BE2C (cell line): ENCODE results near the gene DOLPP1.
"Not testable (repeated sequence)": the region's sequence is repeated elsewhere in the genome, so short reads cannot be mapped to it uniquely, and the experiment has no call there.

ENCODE experiments used
- DNase-seq: peaks from one replicate; pipeline ENCODE4 v3.0.0-alpha.2; 2020
- H3K27me3 ChIP-seq: fragments of 250-450 bp; sonication (Bioruptor Pico); 2 replicates; pipeline ENCODE4 v1.5.1; 2020; ENCODE audit warnings: mild to moderate bottlenecking
- H3K36me3 ChIP-seq: fragments of 250-450 bp; sonication (Bioruptor Pico); 2 replicates; pipeline ENCODE4 v1.5.1; 2020; ENCODE audit warnings: mild to moderate bottlenecking
- H3K4me1 ChIP-seq: fragments of 250-450 bp; sonication (Bioruptor Pico); 2 replicates; pipeline ENCODE4 v1.5.1; 2020
- H3K4me3 ChIP-seq: 2 replicates; pipeline ENCODE4 v1.5.1; 2011; ENCODE audit warnings: low read depth, low read length
- H3K9me3 ChIP-seq: fragments of 250-450 bp; sonication (Bioruptor Pico); 2 replicates; pipeline ENCODE4 v1.5.1; 2020
- TF ChIP-seq, protein P1 (sequence below): IDR thresholded peaks from 2 replicates; pipeline ENCODE4 v1.5.1; 2012; ENCODE audit warnings: mild to moderate bottlenecking, low read depth, low read length

Gene DOLPP1

DNA sequence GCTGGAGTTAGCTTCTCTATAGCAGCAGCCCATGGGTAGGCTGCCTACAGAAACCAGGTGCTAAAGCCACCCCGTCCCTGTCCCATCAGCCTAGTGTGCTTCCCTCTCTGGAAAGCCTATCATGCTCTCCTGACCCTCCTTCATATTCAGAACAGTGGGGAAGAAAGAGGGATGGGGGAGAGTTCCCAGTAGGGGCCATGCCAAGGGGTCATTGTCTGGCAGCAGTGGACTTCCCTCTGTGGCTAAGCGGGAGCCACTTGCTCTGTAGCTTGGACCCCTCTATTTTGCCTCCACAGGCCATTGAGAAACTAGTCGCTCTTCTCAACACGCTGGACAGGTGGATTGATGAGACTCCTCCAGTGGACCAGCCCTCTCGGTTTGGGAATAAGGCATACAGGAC is 47.8 kb downstream of the DOLPP1 start:
- DNase-seq = no peak
- peaks cover 15% of the 10 kb centered on the region for H3K4me1 ChIP-seq

DNA sequence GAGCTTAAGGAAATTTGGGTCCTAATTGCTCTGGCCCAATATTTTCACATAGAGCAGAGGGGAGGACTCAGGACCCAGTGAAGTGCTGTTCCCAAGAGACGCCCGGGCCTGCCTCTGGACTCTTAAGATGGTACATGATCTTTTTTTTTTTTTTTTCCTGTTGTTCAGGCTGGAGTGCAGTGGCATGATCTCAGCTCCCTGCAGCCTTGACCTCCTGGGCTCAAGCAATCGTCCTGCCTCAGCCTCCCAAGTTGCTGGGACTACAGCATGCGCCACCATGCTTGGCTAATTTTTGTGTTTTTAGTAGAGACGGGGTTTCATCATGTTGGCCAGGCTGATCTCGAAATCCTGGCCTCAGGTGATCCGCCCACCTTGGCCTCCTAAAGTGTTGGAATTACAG is 49.4 kb downstream of the DOLPP1 start:
- H3K9me3 ChIP-seq, H3K4me3 ChIP-seq, H3K27me3 ChIP-seq, DNase-seq: not testable (repeated sequence)
- Histone ChIP-seq H3K36me3 (peaks cover 43% of the 10 kb centered on the region), H3K4me1 (peaks cover 15% of the 10 kb centered on the region)

More for the DNA sequence above, 47.8 kb downstream of the DOLPP1 start:
- Histone ChIP-seq H3K27me3 (peaks cover 4% of the 10 kb centered on the region; the same call in 1 of the 2 replicates), H3K36me3 (peaks cover 41% of the 10 kb centered on the region), H3K9me3 (no peaks in the 10 kb centered on the region), H3K4me3 (no peak overlapping the region)
- TF ChIP-seq, protein P1, sequence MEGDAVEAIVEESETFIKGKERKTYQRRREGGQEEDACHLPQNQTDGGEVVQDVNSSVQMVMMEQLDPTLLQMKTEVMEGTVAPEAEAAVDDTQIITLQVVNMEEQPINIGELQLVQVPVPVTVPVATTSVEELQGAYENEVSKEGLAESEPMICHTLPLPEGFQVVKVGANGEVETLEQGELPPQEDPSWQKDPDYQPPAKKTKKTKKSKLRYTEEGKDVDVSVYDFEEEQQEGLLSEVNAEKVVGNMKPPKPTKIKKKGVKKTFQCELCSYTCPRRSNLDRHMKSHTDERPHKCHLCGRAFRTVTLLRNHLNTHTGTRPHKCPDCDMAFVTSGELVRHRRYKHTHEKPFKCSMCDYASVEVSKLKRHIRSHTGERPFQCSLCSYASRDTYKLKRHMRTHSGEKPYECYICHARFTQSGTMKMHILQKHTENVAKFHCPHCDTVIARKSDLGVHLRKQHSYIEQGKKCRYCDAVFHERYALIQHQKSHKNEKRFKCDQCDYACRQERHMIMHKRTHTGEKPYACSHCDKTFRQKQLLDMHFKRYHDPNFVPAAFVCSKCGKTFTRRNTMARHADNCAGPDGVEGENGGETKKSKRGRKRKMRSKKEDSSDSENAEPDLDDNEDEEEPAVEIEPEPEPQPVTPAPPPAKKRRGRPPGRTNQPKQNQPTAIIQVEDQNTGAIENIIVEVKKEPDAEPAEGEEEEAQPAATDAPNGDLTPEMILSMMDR = no peak

DNA sequence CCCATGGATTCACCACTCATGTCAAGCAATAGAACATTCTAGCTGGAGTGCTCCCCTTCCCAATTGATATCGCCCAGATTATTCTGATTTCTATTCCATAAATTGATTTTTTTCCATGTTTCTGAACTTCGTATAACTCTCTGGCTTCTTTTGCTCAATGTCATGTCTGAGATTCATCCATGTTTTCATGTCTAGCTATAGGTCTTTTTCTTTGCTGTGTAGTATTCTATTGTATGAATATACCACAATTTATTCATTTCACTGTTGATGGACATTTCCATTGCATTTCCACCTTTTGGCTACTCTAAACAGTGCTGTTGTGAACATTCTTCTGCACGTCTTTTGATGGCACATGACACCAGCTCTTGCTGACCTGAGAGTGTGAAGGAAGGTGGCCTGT is 49.9 kb downstream of the DOLPP1 start:
- Histone ChIP-seq H3K27me3 (peaks cover 4% of the 10 kb centered on the region; the same call in 1 of the 2 replicates), H3K4me3 (no peak overlapping the region), H3K9me3 (no peaks in the 10 kb centered on the region), H3K36me3 (peaks cover 40% of the 10 kb centered on the region), H3K4me1 (peaks cover 15% of the 10 kb centered on the region)
- no peak for DNase-seq
- TF ChIP-seq, protein P1 = no peak

DNA sequence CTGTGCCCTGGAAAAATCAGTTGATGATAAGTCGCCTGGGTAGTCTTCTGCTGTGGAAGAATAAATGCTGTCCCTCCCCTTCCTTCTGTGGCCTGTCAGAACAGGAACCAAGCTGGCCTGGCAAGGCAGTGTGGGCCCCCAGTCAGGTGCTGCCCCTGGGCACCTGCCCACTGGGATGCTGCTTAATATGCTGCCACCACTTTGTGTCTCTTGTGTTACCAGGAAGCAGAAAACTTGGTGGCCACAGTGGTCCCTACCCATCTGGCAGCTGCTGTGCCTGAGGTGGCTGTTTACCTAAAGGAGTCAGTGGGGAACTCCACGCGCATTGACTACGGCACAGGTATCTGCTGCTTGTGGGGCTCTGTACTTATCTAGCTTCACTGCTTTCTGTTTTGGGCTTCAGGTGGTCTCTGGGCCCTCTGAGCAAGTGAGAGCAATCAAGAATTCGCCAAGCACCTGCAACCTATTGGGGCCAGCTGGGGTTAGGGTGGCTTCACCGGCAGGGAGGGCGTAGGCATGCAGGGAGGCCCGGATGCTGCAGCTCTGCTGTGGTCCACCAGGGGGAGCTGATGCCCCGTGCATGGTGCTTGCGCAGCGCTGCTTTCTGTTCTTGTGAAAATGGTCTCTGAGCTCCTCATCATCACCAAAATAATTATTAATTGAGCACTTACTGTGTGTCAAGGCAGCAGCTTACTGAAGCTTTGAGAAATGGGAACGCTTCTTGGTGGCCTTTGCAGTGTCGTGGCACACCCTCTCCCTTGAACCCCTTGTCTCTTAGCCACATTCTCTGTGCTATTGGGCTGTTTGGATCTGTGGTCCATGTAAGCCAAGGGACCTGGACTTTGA is 50.6 kb downstream of the DOLPP1 start:
- peak; percentile 78 for DNase-seq
- TF ChIP-seq, protein P1 = peak; percentile 99
- H3K4me3 ChIP-seq = no peak overlapping the region
- H3K27me3 ChIP-seq = peaks cover 4% of the 10 kb centered on the region; the same call in 1 of the 2 replicates
- no peaks in the 10 kb centered on the region for H3K9me3 ChIP-seq
- peaks cover 44% of the 10 kb centered on the region for H3K36me3 ChIP-seq
- peaks cover 11% of the 10 kb centered on the region for H3K4me1 ChIP-seq

DNA sequence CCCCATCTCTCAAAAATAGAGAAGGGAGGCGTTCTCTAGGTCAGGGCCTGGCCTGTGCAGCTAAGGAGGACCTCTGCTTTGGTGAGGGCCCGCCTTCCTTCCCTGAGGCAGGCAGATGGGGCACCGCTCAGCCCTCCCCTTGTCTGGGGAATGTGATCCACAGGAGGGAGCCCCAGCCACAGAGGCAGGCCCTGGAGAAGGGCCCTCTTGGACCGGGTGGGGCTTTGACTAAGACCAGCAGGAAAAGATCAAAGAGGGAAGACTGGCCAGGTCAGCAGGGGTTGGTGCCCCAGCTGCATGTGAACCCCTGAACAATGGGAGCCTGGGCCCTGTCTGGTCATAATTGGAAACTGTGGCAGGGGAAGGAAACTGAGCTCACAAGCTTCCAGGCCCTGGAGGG is 52.2 kb downstream of the DOLPP1 start:
- TF ChIP-seq, protein P1 = no peak
- Histone ChIP-seq H3K36me3 (peaks cover 34% of the 10 kb centered on the region), H3K4me3 (no peak overlapping the region), H3K4me1 (no peaks in the 10 kb centered on the region), H3K9me3 (no peaks in the 10 kb centered on the region), H3K27me3 (no peaks in the 10 kb centered on the region)
- DNase-seq = no peak

DNA sequence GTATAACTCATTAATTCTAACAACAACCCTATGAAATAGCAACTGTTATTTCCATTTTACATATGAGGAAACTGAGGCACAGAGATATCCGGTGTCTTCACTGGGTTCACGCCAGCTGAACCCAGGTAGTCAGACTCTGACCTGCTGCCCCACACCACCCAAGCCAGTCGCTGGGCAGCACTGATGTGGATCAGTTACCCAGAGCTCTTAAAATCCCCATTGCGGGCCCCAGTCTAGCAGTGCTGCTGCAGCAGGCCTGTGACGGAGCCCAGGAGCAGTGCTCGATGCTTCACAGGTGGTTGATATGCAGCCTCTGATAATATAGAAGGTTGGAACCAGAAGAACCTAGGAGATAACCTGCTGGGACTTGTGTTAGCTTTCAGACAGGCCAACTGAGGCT is 54.6 kb downstream of the DOLPP1 start:
- TF ChIP-seq, protein P1 = no peak
- Histone ChIP-seq H3K9me3 (no peaks in the 10 kb centered on the region), H3K27me3 (no peaks in the 10 kb centered on the region), H3K4me3 (no peak overlapping the region), H3K4me1 (peaks cover 8% of the 10 kb centered on the region), H3K36me3 (peaks cover 23% of the 10 kb centered on the region)
- DNase-seq = no peak
